Measurements from ENCODE around the gene BACE1. TPM values are rescaled to one million over a fixed set of nuclear protein-coding genes. Genes with fewer than 3 reads are reported as not detected.

The BACE1 gene
- total RNA-seq, 2 donors from 2014 or later = 1.1 TPM

DNA sequence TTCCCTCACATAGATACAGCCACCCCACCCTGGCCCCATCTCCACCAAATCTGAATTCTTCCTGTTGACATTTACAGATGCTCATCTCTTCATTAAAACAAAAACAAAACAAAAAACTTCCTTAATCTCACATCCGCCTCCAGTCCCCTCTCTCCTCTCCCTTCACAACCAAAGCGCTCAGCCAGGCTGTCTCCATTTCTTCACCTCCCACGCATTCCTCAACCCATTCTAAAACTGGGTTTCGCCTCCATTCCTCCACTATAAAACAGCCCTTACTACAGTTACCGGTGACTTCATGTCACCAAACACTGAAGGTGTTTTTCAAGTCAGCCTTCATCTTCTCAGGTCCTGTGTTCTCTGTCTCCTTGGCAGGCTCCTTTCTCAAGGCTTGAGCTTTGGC lies 15.3 kb downstream of the BACE1 start:
- peaks cover 7% of the 10 kb centered on the region for H3K4me1 Mint-ChIP-seq (ENCODE audit: low read depth)
- no peaks in the 10 kb centered on the region for H3K9me3 Mint-ChIP-seq
- ATAC-seq (replicated peaks in 1 of 2) (no peak), DNase-seq (no peak)
- no peaks in the 10 kb centered on the region for H3K36me3 Mint-ChIP-seq (ENCODE audit: insufficient read depth in 2 of 2)
- H3K27me3 Mint-ChIP-seq (ENCODE audit: low read depth) = peaks cover 7% of the 10 kb centered on the region
- H3K27ac Mint-ChIP-seq = no peak overlapping the region
- no peak overlapping the region for H3K4me3 Mint-ChIP-seq

DNA sequence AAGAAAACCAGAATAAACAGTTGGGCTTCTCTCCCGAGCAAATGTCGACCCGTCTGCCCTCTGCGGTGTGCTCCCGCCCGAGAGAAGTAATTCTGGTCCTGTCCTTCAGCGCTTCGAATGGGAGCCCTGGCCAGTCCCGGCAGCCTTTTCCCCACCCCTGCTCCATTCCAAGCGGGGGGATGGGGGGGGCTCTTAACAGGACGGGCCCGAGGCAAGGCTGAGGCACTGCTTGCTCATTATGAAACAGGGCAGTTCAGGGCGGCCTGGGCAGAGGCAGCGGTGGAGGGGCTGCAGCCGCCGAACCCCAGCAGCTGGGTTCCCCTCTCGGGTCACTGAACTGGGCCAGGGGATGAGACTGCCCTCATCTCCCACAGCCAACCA lies 15.8 kb downstream of the BACE1 start:
- ATAC-seq (replicated peaks in 1 of 2) = no peak
- peaks cover 7% of the 10 kb centered on the region for H3K27me3 Mint-ChIP-seq (ENCODE audit: low read depth)
- no peak overlapping the region for H3K27ac Mint-ChIP-seq

DNA sequence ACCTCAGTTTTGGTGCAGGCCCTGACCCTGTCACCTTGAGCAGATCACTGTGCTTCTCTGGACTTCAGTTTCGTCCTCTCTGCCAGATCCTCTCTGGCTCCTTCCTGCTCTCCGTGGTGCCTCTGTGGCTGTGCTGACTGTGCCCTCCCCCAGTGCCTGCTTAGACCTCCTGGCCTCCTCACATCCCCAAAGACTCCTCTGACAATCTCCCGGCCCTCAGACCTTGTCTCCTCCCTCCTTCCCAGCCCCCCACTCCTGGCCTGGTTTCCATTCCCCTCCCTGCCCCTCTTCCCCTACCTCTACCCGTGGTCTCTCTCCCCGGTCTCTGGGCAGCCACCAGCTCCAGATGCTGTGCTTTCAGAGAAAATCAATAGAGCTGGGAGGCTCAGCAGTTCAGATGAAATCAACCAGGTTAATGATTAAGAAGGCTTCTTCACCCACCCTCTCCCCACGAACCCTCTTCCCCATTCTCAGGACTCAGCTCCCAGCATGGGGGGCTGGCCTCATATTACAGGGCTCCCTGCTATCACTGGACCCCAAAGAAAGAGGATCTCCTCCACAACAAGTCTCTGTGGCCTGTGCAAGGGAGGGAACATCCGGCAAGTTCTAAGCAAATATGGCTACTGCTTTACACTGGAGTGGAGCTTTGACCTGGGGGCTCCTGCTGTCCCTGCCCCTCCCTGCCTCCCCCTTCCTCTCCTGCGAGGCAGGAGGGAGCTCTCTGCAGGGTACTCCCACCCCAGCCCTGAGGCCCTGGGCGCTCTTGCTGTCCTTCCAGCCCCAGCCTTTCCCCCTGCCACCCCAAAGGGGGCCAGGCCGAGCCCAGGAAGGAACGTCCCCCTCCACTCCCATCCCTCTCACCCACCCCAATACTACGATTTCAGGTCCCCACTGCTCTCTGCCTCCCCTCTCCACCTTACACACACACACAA lies 16.4 kb downstream of the BACE1 start:
- no peaks in the 10 kb centered on the region for H3K36me3 Mint-ChIP-seq (ENCODE audit: insufficient read depth in 2 of 2)
- H3K9me3 Mint-ChIP-seq = no peaks in the 10 kb centered on the region
- H3K4me1 Mint-ChIP-seq (ENCODE audit: low read depth) = peaks cover 7% of the 10 kb centered on the region
- no peak for ATAC-seq (replicated peaks in 1 of 2)
- no peak overlapping the region for H3K4me3 Mint-ChIP-seq
- H3K27me3 Mint-ChIP-seq (ENCODE audit: low read depth) = peaks cover 7% of the 10 kb centered on the region
- no peak overlapping the region for H3K27ac Mint-ChIP-seq
- no peak for DNase-seq

More for the DNA sequence above, 15.8 kb downstream of the BACE1 start:
- no peak overlapping the region for H3K4me3 Mint-ChIP-seq
- DNase-seq = no peak
- no peaks in the 10 kb centered on the region for H3K36me3 Mint-ChIP-seq (ENCODE audit: insufficient read depth in 2 of 2)
- no peaks in the 10 kb centered on the region for H3K9me3 Mint-ChIP-seq
- peaks cover 7% of the 10 kb centered on the region for H3K4me1 Mint-ChIP-seq (ENCODE audit: low read depth)

DNA sequence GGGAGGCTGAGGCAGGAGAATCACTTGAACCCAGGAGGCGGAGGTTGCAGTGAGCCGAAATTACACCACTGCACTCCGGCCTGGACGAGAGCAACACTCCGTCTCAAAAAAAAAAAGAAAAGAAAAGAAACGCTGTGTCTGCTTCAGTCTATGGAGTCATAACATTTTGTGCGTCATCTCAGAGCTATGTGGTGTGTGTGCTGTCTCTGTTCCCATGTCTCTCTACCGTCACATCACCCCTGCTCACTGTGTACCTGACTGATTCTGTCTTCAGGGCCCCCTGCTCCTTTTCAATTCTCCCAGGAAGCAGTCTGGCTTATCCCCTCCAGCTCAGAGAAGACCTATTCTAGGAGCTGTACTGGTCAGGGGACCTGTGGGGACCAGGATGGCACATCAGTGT lies 17.9 kb downstream of the BACE1 start:
- ATAC-seq (replicated peaks in 1 of 2) = no peak
- no peak overlapping the region for H3K4me3 Mint-ChIP-seq
- no peak for DNase-seq
- no peaks in the 10 kb centered on the region for H3K9me3 Mint-ChIP-seq
- H3K27ac Mint-ChIP-seq = no peak overlapping the region
- H3K36me3 Mint-ChIP-seq (ENCODE audit: insufficient read depth in 2 of 2) = no peaks in the 10 kb centered on the region
- peaks cover 7% of the 10 kb centered on the region for H3K27me3 Mint-ChIP-seq (ENCODE audit: low read depth)
- H3K4me1 Mint-ChIP-seq (ENCODE audit: low read depth) = peaks cover 7% of the 10 kb centered on the region

DNA sequence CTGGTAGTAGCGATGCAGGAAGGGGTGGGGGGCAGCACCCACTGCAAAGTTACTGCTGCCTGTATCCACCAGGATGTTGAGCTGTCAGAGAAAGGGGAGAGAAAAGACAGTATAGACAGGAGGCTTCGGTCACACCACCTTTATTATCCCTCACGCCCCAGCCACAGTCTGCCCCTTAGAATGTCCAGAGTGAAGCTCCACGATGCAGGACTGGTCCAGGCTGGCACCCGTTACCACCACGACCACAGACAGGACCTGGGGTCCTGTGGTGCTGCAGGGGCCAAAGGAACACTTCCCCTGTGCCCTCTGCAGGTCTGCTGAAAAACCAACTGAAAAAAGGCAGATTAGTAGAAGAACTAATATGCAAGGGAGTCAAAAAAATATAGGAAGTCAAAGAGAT lies 19.2 kb downstream of the BACE1 start:
- Mint-ChIP-seq H3K9me3 (no peaks in the 10 kb centered on the region), H3K4me1 (ENCODE audit: low read depth) (peaks cover 7% of the 10 kb centered on the region), H3K27ac (no peak overlapping the region), H3K4me3 (no peak overlapping the region), H3K36me3 (ENCODE audit: insufficient read depth in 2 of 2) (no peaks in the 10 kb centered on the region), H3K27me3 (ENCODE audit: low read depth) (peaks cover 7% of the 10 kb centered on the region)
- no peak for DNase-seq
- no peak for ATAC-seq (replicated peaks in 1 of 2)

DNA sequence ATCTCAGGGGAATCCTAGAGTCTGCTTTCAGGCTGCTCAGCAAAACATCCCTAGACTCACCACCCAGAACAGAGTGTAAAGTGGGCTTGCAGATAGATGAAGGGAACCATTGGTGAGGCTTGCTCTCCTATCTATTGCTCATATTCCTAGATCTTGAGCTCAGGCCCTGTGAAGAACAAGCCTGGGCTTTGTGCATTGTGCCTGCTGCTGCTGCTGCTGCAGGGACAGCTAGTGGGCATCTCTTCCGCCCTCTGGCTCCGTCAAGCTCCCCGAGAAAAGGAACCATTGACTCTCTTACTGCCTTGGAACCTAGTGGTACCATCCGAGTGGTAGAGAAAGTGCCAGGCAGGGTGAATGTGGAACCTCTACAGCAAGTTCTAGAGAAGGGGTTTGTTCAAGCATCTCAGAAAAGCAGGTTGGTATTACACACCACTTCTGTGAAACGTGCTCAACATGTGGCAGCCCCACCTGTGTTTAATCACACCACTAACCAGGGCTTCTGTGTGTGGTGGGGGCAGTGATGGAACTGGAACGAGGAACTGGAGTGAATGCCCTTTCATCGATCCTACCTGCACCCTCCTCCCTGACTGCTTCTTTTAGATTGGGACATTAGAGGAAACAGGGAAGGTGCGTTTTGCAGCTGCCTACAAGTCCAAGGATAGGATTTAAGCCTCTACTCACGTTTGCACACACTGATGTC lies 20.5 kb downstream of the BACE1 start:
- H3K36me3 Mint-ChIP-seq (ENCODE audit: insufficient read depth in 2 of 2) = no peaks in the 10 kb centered on the region
- H3K4me3 Mint-ChIP-seq = no peak overlapping the region

DNA sequence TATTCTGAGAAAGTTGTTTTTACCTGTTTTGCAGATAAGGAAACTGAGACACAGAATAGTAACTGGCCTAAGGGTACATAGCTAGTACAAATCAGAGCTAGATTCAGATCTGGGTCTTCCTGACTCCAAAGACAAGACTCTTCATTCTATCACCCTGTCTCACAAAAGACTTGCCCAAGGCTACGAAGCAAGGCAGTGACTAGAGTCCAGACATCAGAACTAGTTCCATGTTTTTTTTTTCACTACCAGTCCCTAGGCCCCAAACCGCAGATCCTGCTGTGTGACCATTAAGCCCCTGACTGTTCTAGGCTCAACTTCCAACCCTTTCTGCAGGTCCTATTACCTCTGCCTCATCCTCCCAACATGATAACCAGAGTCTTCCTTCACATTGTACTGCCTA lies 23.4 kb downstream of the BACE1 start:
- no peaks in the 10 kb centered on the region for H3K27me3 Mint-ChIP-seq (ENCODE audit: low read depth)
- no peaks in the 10 kb centered on the region for H3K9me3 Mint-ChIP-seq
- H3K4me1 Mint-ChIP-seq (ENCODE audit: low read depth) = no peaks in the 10 kb centered on the region
- no peak for ATAC-seq (replicated peaks in 1 of 2)
- no peak for DNase-seq
- no peaks in the 10 kb centered on the region for H3K36me3 Mint-ChIP-seq (ENCODE audit: insufficient read depth in 2 of 2)
- no peak overlapping the region for H3K4me3 Mint-ChIP-seq
- no peak overlapping the region for H3K27ac Mint-ChIP-seq

More for the DNA sequence above, 20.5 kb downstream of the BACE1 start:
- H3K27me3 Mint-ChIP-seq (ENCODE audit: low read depth) = peaks cover under 1% of the 10 kb centered on the region
- no peak for ATAC-seq (replicated peaks in 1 of 2)
- H3K9me3 Mint-ChIP-seq = no peaks in the 10 kb centered on the region
- no peak overlapping the region for H3K27ac Mint-ChIP-seq
- peaks cover 1% of the 10 kb centered on the region for H3K4me1 Mint-ChIP-seq (ENCODE audit: low read depth)
- DNase-seq = no peak

DNA sequence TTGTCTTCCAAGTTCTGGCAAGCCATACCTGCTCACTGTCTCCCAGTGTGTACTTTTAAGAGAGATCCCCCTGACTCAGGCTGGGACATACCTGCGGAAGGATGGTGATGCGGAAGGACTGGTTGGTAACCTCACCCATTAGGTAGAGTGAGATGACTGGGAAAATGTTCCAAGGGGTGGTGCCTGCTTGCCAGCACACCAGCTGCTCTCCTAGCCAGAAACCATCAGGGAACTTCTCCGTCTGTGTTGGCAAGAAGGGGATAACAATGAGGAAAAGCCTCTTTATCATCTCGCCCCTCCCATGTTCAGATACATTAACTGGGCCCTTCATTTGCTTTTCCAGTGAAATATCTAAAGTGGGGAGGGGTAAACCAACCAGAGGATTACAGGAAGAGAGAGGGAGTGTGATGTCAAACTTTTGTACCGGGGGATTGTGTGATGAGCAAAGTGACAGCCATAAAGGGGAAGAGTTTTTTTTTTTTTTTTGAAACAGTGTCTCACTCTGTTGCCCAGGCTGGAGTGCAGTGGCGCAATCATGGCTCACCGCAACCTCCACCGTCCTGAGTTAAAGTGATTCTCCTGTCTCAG lies 25.2 kb downstream of the BACE1 start, which contains the start of gene BACE1-AS:
Gene BACE1-AS (plus strand): TSS at position 538 of the 588 bp plus-strand sequence.
- Mint-ChIP-seq H3K36me3 (ENCODE audit: insufficient read depth in 2 of 2) (peaks cover 0 to 2% of the 10 kb centered on the region in 2 donors), H3K27ac (no peak within 1 kb of the TSS)

DNA sequence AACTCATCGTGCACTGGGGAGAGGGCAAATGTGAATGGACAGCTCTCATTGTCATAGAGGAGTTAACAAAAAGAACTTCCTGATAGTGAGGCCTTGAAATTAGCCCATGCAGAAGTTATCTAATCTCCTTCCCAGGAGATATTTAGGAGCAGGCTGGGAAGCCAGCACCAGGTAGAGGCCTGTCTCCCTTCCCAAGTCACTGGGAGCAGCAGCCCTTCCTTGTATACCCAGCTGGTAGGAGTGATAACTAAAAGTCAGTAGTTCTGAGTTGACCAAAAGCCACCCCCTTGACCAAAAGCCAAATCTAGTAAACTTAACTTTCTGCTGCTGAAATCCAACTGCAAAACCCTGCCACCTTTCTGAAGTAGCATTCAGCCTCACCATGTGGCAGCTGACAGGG lies 26.3 kb downstream of the BACE1 start:
- DNase-seq (no peak), ATAC-seq (replicated peaks in 1 of 2) (no peak)
- Mint-ChIP-seq H3K27ac (no peak overlapping the region), H3K4me1 (ENCODE audit: low read depth) (no peaks in the 10 kb centered on the region), H3K4me3 (no peak overlapping the region), H3K27me3 (ENCODE audit: low read depth) (no peaks in the 10 kb centered on the region), H3K36me3 (ENCODE audit: insufficient read depth in 2 of 2) (peaks cover 0 to 2% of the 10 kb centered on the region in 2 donors), H3K9me3 (no peaks in the 10 kb centered on the region)

More for the DNA sequence above, 25.2 kb downstream of the BACE1 start, which contains the start of gene BACE1-AS:
- no peaks in the 10 kb centered on the region for H3K9me3 Mint-ChIP-seq
- no peaks in the 10 kb centered on the region for H3K27me3 Mint-ChIP-seq (ENCODE audit: low read depth)
- no peaks in the 10 kb centered on the region for H3K4me1 Mint-ChIP-seq (ENCODE audit: low read depth)
- DNase-seq (no peak), ATAC-seq (replicated peaks in 1 of 2) (no peak)
- H3K4me3 Mint-ChIP-seq = no peak within 1 kb of the TSS

DNA sequence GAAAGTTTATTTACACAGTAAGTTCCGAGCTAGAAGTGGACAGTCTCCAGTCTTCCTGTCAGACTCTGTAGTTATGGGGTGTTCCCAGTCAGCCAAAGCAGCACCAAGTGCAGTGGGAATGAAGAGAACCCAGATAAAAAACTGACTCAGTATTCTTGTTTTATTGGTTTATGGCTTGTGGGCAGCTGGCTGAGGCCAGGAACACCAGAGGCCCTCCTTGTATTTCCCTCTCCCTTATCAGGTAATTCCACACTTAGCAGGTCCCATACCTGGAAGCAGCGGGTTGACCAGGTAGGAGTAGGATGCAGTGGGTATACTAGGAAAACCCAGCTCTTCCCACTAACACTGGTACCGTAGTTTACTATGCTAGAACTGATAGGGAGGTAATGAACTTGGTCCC lies 28.4 kb downstream of the BACE1 start:
- no peaks in the 10 kb centered on the region for H3K9me3 Mint-ChIP-seq
- H3K27ac Mint-ChIP-seq = no peak overlapping the region
- H3K4me3 Mint-ChIP-seq = no peak overlapping the region
- no peaks in the 10 kb centered on the region for H3K27me3 Mint-ChIP-seq (ENCODE audit: low read depth)
- H3K4me1 Mint-ChIP-seq (ENCODE audit: low read depth) = no peaks in the 10 kb centered on the region
- no peak for ATAC-seq (replicated peaks in 1 of 2)
- peaks cover 2% of the 10 kb centered on the region in 2 donors for H3K36me3 Mint-ChIP-seq (ENCODE audit: insufficient read depth in 2 of 2)
- DNase-seq = no peak

DNA sequence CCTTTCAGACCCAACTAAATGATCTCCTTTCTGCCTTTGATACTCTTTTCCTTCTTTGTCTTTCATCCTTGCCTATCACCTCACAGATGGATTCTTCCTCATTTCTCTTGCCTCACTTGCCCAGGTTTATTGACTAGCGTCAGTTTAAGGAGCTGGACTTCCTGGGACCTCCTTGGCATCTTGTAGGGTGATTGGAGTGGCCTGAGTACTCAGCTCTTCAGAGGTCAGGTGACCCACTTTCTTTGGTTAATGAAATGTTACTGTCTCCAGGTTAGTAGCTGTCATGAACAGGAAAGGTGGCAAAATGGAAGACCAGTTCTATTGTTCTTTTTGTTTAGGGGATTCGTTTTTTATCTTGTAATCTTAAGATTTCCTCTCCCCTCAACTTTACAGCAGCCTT lies 29.5 kb downstream of the BACE1 start:
- Mint-ChIP-seq H3K27me3 (ENCODE audit: low read depth) (no peaks in the 10 kb centered on the region), H3K4me1 (ENCODE audit: low read depth) (no peaks in the 10 kb centered on the region), H3K36me3 (ENCODE audit: insufficient read depth in 2 of 2) (peaks cover 2 to 4% of the 10 kb centered on the region in 2 donors), H3K9me3 (no peaks in the 10 kb centered on the region), H3K27ac (no peak overlapping the region), H3K4me3 (no peak overlapping the region)
- DNase-seq (no peak), ATAC-seq (replicated peaks in 1 of 2) (no peak)

DNA sequence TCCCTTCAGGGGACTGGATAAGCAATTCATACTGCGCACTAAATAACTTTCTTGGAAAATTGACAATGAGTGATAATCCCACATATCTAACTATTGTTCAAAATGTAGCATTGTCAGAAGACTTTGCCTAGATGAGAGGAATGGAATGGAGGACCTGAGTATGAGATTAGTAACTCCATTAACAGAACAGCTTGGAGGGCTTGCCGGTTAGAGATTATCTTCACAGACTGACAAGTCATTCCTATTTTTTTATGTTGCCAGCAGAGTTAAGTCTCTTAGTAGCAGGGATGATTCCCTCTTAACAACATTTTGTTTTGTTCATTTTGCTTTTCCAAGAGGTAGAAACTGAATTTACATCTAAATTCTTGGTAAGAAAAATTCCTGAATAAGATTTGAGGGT lies 32.0 kb downstream of the BACE1 start:
- peaks cover 2 to 7% of the 10 kb centered on the region in 2 donors for H3K36me3 Mint-ChIP-seq (ENCODE audit: insufficient read depth in 2 of 2)
- H3K4me1 Mint-ChIP-seq (ENCODE audit: low read depth) = peaks cover 11% of the 10 kb centered on the region
- H3K27ac Mint-ChIP-seq = no peak overlapping the region
- H3K27me3 Mint-ChIP-seq (ENCODE audit: low read depth) = no peaks in the 10 kb centered on the region
- no peaks in the 10 kb centered on the region for H3K9me3 Mint-ChIP-seq
- ATAC-seq (replicated peaks in 1 of 2) (no peak), DNase-seq (no peak)
- H3K4me3 Mint-ChIP-seq = no peak overlapping the region

DNA sequence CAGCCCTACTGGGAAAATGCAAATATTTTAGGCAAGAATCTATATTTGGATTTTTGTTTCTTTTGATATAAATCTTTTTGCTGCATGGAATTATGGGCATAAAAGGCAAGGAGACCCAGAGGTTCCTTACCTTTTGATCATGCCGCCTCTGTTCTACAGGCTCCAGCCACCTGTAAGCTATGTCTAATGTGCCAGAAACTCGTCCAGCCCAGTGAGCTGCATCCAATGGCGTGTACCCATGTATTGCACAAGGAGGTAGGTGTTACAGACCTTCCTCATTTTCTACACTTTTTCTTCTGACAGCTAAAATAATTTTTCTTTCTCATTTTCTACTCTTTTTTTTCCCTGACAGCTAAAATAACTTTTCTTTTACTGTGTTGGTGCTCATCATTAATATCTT lies 33.1 kb downstream of the BACE1 start:
- Mint-ChIP-seq H3K27me3 (ENCODE audit: low read depth) (no peaks in the 10 kb centered on the region), H3K36me3 (ENCODE audit: insufficient read depth in 2 of 2) (peaks cover 2 to 7% of the 10 kb centered on the region in 2 donors), H3K4me3 (no peak overlapping the region), H3K4me1 (ENCODE audit: low read depth) (peaks cover 11% of the 10 kb centered on the region), H3K9me3 (no peaks in the 10 kb centered on the region), H3K27ac (no peak overlapping the region)
- DNase-seq = no peak
- ATAC-seq (replicated peaks in 1 of 2) = no peak

Data from activated T-cell treated with anti-CD3 and anti-CD28 coated beads, Interleukin-2, amount 50 U/mL, for 72 hours (primary cell).